ENCODE data around the gene NSD2.
A peak's percentile ranks its signal among the peaks of the same experiment; 100 is the strongest.

The NSD2 gene

GRCh38 chr4:1826531-1827350 is 44.5 kb upstream of the NSD2 start:
- Histone ChIP-seq H3K4me3 (replicated peaks; ENCODE audit: insufficient read depth, low read length) (no peak overlapping the region), H3K27ac (replicated peaks) (no peak overlapping the region), H3K27me3 (ENCODE audit: insufficient read depth, poor library complexity, severe bottlenecking) (no peaks in the 10 kb centered on the region)
- no peak for DNase-seq (ENCODE audit: low read depth in 1 of 2, low spot score in 1 of 2)
- TF ChIP-seq, protein P1, sequence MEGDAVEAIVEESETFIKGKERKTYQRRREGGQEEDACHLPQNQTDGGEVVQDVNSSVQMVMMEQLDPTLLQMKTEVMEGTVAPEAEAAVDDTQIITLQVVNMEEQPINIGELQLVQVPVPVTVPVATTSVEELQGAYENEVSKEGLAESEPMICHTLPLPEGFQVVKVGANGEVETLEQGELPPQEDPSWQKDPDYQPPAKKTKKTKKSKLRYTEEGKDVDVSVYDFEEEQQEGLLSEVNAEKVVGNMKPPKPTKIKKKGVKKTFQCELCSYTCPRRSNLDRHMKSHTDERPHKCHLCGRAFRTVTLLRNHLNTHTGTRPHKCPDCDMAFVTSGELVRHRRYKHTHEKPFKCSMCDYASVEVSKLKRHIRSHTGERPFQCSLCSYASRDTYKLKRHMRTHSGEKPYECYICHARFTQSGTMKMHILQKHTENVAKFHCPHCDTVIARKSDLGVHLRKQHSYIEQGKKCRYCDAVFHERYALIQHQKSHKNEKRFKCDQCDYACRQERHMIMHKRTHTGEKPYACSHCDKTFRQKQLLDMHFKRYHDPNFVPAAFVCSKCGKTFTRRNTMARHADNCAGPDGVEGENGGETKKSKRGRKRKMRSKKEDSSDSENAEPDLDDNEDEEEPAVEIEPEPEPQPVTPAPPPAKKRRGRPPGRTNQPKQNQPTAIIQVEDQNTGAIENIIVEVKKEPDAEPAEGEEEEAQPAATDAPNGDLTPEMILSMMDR (IDR thresholded peaks at IDR 0.05; ENCODE audit: insufficient read depth, low read length), result no peak
- TF ChIP-seq GABPA (IDR thresholded peaks at IDR 0.05; ENCODE audit: low read depth) (no peak), SPI1 (IDR thresholded peaks at IDR 0.05; ENCODE audit: borderline replicate concordance, low read depth) (no peak), POLR2AphosphoS5 (IDR thresholded peaks at IDR 0.05; ENCODE audit: low read depth) (no peak)
- TF ChIP-seq, protein P2, sequence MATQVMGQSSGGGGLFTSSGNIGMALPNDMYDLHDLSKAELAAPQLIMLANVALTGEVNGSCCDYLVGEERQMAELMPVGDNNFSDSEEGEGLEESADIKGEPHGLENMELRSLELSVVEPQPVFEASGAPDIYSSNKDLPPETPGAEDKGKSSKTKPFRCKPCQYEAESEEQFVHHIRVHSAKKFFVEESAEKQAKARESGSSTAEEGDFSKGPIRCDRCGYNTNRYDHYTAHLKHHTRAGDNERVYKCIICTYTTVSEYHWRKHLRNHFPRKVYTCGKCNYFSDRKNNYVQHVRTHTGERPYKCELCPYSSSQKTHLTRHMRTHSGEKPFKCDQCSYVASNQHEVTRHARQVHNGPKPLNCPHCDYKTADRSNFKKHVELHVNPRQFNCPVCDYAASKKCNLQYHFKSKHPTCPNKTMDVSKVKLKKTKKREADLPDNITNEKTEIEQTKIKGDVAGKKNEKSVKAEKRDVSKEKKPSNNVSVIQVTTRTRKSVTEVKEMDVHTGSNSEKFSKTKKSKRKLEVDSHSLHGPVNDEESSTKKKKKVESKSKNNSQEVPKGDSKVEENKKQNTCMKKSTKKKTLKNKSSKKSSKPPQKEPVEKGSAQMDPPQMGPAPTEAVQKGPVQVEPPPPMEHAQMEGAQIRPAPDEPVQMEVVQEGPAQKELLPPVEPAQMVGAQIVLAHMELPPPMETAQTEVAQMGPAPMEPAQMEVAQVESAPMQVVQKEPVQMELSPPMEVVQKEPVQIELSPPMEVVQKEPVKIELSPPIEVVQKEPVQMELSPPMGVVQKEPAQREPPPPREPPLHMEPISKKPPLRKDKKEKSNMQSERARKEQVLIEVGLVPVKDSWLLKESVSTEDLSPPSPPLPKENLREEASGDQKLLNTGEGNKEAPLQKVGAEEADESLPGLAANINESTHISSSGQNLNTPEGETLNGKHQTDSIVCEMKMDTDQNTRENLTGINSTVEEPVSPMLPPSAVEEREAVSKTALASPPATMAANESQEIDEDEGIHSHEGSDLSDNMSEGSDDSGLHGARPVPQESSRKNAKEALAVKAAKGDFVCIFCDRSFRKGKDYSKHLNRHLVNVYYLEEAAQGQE (IDR thresholded peaks at IDR 0.05; ENCODE audit: insufficient replicate concordance, low read depth), result no peak

DNA sequence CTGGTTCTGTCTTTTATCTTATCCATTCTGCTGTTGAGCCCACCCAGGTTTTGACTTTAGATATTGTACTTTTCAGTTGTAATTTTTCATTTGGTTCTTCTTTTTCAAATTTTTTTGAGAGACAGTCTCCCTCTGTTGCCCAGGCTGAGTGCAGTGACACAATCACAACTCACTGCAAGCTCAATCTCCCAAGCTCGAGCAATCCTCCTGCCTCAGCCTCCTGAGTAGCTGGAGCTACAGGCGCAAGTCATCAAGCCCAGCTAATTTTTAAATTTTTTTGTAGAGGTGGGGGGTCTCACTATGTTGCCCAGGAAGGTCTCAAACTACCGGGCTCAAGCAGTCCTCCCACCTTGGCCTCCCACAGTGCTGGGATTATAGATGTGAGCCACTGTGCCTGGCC is 41.0 kb upstream of the NSD2 start:
- no peak overlapping the region for H3K27ac ChIP-seq (replicated peaks)
- no peaks in the 10 kb centered on the region for H3K27me3 ChIP-seq (ENCODE audit: insufficient read depth, poor library complexity, severe bottlenecking)
- DNase-seq (ENCODE audit: low read depth in 1 of 2, low spot score in 1 of 2), result no peak
- TF ChIP-seq, protein P2 (IDR thresholded peaks at IDR 0.05; ENCODE audit: insufficient replicate concordance, low read depth), result no peak
- TF ChIP-seq POLR2AphosphoS5 (IDR thresholded peaks at IDR 0.05; ENCODE audit: low read depth) (no peak), GABPA (IDR thresholded peaks at IDR 0.05; ENCODE audit: low read depth) (no peak), SPI1 (IDR thresholded peaks at IDR 0.05; ENCODE audit: borderline replicate concordance, low read depth) (no peak)
- TF ChIP-seq, protein P1 (IDR thresholded peaks at IDR 0.05; ENCODE audit: insufficient read depth, low read length), result no peak
- H3K4me3 ChIP-seq (replicated peaks; ENCODE audit: insufficient read depth, low read length), result no peak overlapping the region

DNA sequence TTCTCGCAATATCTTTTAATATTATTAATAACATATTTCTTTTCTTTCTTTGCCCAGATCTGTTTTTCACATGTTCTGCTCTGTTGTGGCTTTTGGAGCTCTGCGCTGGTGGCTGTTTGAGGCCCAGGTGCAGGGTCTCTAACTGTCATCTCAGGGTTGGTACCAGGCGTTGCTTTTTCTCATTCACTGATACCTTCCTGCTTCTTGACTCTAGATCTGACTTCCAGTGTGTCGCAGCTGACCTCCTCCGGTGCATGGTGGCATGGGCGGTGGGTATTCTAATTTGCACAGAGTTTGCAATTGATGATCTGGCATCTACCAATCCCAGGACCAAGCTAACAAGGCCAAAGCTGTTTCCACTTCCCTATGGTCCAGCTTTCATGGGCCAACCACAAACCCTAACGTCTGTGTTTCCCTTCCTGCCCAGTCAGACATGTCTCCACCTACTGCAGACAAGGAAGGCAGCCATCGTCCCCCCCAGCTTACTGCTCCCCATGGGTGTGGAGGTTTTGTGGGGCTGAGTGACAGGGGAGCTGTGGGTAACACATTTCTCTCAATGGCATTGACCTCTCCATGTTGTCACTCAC is 40.5 kb upstream of the NSD2 start:
- Histone ChIP-seq H3K4me3 (replicated peaks; ENCODE audit: insufficient read depth, low read length) (no peak overlapping the region), H3K27ac (replicated peaks) (no peak overlapping the region), H3K27me3 (ENCODE audit: insufficient read depth, poor library complexity, severe bottlenecking) (no peaks in the 10 kb centered on the region)
- peak in 1 of 2 experiments; percentile 45 for DNase-seq (ENCODE audit: low read depth in 1 of 2, low spot score in 1 of 2)
- TF ChIP-seq, protein P2 (IDR thresholded peaks at IDR 0.05; ENCODE audit: insufficient replicate concordance, low read depth), result no peak
- TF ChIP-seq SPI1 (IDR thresholded peaks at IDR 0.05; ENCODE audit: borderline replicate concordance, low read depth), result peak; percentile 71; the same call in 1 of the 2 replicates
